GM18505 (cell line): ENCODE data around the gene FAM83E.
A peak's percentile ranks its signal among the peaks of the same experiment; 100 is the strongest.
"Not testable (repeated sequence)": the region's sequence is repeated elsewhere in the genome, so short reads cannot be mapped to it uniquely, and the experiment has no call there.

ENCODE experiments used
- ATAC-seq: cut with Tn5 transposase; IDR thresholded peaks from one replicate; pipeline ENCODE4 v1.9.1; 2021; ENCODE audit not compliant: unreplicated experiment
- POLR2A ChIP-seq: IDR thresholded peaks from 4 replicates; pipeline ENCODE4 v1.6.1; 2011; ENCODE audit warnings: borderline replicate concordance; ENCODE audit not compliant: insufficient read depth, insufficient read length; ENCODE audit errors: extremely low read depth

FAM83E gene

DNA sequence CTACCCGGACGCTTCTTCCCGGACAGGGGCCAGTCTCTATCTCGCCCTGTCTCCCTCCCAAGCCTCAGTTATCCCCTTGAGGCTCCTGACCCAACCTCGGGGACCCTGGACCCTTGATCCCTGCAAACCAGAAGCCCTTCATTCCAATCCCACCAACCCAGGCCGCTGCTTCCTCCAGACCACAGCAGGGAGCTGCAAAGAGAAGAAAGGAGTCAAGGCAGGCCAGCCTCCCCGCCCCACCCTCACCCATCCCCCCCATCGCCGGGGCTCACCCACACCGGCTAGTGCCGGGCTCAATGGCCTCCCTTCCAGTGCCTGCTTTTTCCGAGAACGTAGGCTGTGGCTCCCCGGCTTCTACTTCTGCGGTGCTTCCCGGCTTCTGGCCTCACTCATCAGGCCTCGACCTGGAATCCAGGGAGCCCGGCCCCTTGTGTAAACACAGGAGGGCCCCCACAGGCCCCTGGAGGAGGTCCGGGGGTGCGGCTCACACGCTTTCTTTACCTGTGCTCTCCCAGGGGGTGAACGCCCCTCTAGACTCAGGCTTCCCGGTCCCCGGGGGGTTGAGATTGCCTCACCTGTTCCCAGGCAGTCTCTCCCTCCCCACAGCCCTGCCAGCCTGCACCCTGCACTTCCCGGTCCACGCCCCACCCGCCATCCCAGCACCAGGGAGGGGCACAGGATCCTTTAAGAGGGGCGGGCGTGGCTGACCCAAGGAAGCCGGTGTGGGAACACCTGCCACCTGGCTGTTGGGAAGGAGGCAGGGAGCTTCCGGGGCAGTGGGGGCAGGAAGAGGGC lies at the start of gene FAM83E:
Gene FAM83E (minus strand): TSS at position 641 of the 795 bp plus-strand sequence. CDS start 1,704 bp downstream, outside the sequence.
- no peak for TF ChIP-seq POLR2A
- no peak for ATAC-seq

DNA sequence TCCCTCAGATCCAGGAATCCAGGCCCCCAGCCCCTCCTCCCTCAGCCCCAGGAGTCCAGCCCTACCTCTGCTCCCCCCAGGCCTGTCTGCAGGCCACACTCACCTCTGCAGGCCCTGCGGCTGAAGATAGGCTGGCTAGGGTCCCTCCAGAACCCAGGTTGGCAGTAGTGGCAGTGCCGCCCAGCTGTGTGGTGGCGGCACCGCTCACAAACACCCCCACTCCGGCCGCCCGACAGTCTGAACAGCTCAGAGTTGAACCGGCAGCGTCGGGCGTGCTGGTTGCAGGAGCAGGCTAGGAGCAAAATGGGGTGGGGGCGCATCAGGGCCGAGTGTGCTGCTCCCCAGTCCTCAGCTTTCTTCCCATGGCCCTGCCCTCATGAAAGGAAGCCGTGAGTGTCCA lies 49.6 kb upstream of the FAM83E start:
- TF ChIP-seq POLR2A, result no peak
- no peak for ATAC-seq

DNA sequence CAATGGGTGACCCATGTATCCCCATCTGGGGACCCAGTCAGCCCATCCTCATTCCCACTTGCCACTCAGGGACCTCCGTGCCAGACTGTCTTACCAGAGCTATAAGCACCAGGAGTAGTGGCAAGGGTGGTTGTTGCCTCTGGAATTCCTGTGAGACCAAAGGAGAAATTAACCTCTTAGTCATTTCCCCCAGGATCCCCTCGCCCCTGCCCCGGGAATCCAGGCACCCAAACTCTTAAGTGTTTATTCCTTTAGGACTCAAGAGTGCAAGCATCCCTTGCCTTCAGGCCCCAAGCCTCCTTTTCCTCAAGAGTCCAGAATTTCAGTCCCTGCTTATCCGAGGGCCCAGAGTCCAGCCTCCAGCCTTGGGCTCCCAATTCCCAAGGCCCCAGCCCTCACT lies 48.8 kb upstream of the FAM83E start:
- no peak for TF ChIP-seq POLR2A
- ATAC-seq, result no peak

DNA sequence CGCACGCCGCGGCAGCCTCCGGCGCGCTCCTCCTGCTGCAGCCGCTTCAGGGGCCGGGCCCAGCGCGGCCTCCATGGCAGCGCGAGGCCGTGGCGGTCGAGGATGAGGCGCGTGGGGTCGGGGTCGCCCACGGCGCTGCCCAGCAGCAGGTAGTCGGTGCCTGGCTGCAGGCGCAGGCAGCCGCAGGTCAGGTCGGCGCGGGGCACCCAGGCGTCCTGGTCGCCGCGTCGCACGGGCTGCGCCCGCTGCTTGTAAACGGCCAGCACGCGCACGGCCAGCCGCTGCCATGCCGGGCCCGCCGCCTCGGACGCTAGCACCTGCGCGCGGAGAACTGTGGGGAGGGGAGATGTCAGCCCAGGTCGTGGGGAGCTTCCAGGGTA lies 46.8 kb upstream of the FAM83E start:
- no peak for TF ChIP-seq POLR2A
- no peak for ATAC-seq

DNA sequence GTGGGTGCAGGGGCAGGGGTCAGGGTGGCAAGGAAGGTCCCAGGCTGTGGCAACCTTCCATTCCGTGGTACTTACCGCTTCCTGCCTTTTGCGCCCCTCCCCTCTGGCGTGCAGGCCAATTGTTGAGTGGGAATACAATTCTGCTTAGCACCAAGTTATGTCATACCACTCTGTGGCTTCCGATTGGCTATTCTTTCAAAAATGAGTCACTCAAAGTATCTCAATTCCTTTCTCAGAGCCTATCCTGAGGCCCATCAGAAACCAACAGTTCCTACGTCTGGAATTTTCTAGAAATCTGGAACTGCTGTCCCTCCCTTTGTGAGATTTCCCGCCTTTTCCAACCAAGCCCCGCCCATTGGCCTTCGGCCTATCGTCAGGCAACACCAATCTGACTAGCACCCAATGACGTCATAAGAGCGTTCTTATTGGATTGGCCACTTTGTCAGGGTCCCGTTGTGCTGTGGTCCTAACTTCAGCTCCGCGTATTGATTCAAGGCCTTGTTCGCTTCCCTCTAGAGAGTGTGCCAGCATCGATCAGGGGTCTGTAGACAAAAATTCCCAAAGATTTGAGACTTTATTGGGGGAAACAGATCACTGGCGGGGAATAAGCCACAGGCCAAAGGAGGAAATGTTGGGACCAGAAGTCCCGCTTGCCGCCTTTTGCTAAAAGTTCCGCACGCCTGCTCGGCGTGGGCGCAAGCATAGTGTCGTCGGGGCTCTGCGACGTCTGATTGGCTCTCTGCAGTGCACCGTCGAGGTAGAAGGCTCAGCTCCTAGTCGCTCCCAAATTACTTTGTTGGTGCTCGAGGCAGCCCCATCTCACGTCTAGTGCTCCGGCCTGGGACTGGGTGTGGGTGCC lies 46.2 kb upstream of the FAM83E start:
- TF ChIP-seq POLR2A, result no peak
- ATAC-seq, result peak; percentile 60

DNA sequence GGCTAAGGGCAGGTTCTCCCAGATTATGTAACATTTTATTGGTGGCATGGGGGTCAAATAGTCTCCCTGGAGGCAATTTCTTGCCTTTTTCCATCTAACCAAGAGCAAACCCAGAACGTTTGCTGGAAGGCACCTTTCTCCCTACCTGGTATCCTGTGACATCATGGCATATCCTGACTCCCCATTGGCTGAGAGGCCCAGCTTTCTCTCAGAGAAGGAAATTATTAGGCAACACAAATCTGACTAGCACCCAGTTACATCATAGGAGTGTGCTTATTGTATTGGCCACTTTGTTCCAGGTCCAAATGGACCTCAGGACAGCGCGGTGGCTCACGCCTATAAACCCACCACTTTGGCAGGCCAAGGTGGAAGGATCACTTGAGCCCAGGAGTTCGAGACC lies 44.9 kb upstream of the FAM83E start:
- ATAC-seq, result no peak
- TF ChIP-seq POLR2A, result no peak

DNA sequence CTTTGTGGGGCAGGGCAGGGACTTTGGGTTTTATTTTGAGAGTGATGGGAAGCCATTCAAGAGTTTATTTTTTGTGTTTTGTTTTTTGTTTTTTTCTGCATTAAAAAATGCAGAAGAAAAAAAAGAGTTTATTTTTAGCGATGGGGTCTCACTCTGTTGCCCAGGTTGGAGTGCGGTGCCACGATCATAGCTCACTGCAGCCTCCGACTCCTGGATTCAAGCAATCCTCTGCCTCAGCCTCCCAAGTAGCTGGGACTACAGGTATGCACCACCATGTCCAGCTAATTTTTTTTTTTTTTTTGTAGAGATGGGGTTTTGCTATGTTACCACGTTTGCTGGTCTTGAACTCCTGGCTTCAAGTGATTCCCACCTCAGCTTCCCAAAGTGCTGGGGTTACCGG lies 43.6 kb upstream of the FAM83E start:
- no peak for ATAC-seq
- TF ChIP-seq POLR2A, result no peak

DNA sequence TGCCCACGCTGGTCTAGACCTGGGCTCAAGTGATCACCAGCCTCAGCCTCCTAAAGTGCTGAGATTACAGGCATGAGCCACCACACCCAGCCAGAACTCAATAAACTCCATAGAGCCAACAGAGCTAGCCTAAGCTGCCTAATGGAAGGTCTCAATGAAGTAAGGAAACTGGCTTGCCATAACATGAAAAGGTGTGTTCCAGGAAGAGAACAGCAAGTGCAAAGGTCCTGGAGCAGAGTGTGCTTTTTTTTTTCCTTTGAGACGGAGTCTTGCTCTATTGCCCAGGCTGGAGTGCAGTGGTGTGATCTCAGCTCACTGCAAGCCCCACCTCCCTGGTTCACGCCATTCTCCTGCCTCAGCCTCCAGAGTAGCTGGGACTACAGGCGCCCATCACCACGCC lies 43.0 kb upstream of the FAM83E start:
- not testable (repeated sequence) for ATAC-seq

DNA sequence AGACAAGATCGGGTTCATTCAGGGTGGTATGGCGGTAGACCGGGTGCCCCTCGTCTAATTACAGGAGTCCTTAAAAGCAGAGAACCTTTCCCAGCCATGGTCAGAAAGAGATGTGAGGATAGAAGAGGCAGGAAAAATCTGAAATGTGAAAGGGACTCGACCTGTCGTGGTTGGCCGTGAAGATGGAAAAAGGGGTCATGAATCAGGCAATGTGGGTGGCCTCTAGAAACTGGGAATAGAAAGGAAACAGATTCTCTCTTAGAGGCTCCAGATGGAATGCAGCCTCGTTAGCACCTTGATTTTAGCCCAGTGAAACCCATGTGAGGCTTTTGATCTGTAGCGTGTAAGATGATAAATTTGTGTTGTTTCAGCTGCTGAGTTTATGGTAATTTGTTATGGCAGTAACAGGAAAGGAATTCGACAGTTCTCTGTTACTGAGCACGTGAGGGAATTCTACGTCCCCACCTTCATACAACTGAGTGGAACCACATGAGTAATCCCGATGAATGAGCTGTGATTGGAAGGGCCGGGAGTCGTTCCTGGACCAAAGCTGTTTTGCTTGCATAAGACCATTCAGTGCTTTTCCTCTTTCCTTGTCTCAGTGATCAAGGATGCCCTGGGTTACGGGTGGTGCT lies 42.1 kb upstream of the FAM83E start:
- TF ChIP-seq POLR2A, result no peak
- no peak for ATAC-seq

DNA sequence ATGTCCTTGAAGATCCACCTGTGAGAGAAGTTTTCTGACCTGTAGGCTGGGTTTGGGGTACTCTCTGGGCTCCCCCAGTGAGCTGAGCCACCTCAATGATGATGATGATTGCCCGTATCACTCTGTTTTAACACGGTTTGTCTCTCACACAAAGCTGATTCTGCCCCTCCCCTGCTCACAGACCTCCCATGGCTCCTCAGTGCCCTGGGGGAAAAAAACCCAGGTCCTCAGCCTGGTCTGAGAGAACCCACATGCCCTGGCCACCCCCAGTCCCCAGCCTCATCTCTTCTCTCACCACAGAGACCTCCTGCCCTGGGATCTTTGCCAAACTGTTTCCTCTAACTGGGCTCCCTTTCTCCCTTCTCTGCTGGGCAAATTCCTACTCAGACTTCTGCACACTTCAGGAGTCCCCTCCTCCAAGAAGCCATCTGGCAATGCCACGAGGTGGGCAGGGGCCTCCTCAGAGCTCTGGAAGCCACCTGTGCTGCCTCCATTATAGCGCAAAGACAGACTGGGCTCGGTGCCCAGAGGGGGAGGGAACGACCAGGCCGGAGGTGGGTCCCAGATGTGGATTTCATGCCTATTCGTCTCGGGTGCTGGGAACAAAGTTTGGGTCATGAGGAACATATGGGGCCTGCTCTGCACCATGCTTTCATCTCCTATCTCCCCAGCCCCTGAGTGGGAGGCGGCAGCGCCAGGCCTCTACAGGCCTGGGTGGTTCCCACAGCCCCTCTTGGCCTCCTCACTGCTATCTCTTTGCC lies 39.6 kb upstream of the FAM83E start:
- no peak for TF ChIP-seq POLR2A
- ATAC-seq, result no peak

DNA sequence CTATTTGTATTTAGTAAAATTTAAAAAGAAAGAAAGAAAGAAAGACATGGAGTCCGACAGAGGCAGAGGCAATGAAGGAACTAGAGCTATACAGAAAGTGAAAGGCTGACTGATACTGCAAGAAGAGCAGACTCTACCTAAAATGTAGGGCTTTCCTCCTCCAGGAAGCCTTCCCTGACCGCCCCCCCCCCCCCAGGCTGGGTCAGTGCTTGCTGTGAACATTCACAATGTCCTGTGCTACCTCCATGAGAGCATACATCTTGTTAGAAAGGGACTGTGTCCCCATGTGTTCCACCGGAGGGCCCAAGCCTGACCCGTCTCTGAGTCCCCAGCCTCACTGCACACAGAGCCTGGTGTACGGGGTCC lies 36.8 kb upstream of the FAM83E start:
- no peak for TF ChIP-seq POLR2A
- ATAC-seq, result no peak

DNA sequence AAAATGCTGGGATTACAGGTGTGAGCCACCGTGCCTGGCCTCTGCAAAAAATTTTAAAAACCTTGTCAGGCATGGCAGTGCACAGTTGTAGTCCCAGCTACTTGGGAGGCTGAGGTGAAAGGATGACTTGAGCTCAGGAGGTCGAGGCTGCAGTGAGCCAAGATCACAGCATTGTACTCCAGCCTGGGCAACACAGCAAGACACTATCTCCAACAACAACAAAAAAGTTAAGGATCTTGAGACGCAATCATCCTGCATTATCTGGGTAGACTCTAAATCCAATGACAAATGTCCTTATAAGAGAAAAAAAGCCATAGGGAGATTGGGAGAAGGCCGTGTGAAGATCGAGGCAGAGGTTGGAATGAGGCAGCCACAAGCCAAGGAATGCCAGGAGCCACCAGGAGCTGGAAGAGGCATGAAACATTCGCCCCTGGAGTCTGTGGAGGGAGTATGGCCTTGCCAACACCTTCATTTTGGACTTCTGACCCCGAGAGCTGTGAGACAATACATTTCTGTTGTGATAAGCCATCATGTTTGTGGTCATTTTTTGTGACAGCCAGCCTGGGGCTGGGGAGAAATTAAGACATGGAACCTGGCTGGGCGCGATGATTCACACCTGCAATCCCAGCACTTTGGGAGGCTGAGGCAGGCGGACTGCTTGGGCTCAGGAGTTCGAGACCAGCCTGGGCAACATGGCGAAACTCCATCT lies 36.3 kb upstream of the FAM83E start:
- ATAC-seq, result no peak
- no peak for TF ChIP-seq POLR2A
